Glomerular visceral epithelial cell (primary cell): ENCODE results near the gene PIKFYVE.

Experiments used
- DNase-seq: peaks from one replicate; pipeline ENCODE4 v3.0.0-alpha.2; 2016; ENCODE audit errors: extremely low spot score

PIKFYVE gene

GRCh38 chr2:208304695-208305094 lies 38.6 kb downstream of the PIKFYVE start:
- no peak for DNase-seq

- DNase-seq: no peak
Observed at GRCh38 chr2:208306291-208306690, 40.2 kb downstream of the PIKFYVE start.

- DNase-seq: no peak
Observed at GRCh38 chr2:208311321-208311720, 45.3 kb downstream of the PIKFYVE start.

GRCh38 chr2:208311954-208312353 lies 45.9 kb downstream of the PIKFYVE start:
- no peak for DNase-seq

DNA sequence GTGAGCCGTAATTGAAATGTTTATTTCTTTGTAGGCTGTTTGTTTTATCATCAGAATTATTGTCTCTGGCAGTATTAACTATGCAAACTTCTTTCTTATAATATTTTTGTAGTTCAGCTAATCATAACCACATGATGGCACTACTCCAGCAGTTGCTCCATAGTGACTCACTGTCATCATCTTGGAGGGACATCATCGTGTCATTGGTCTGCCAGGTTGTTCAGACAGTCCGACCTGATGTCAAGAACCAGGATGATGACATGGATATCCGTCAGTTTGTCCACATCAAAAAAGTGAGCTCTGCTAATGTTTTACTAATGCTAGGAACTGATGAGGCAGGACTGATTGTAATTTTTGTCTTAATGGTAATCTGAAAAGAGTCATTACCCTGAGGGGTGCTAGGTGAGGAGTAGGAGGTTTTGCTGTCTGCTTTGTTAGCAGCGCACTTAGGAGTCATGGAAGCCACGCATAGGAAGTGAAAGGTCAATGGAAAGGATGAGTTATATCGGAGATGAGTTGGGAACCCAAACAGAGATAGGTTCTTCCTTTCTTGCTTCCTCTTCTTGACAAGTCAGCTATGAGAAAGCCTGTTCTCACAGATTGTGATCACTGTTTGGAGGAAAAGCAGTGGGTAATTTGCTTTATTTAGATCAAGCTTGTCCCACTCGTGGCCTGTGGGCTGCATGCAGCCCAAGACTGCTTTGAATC lies 49.2 kb downstream of the PIKFYVE start:
- DNase-seq: no peak

GRCh38 chr2:208318127-208318526 lies 52.1 kb downstream of the PIKFYVE start:
- no peak for DNase-seq

GRCh38 chr2:208319391-208319790 lies 53.3 kb downstream of the PIKFYVE start:
- DNase-seq: peak; percentile 2

GRCh38 chr2:208320686-208321085 lies 54.6 kb downstream of the PIKFYVE start:
- DNase-seq: no peak

- no peak for DNase-seq
Observed at GRCh38 chr2:208326016-208326415, 60.0 kb downstream of the PIKFYVE start.

DNA sequence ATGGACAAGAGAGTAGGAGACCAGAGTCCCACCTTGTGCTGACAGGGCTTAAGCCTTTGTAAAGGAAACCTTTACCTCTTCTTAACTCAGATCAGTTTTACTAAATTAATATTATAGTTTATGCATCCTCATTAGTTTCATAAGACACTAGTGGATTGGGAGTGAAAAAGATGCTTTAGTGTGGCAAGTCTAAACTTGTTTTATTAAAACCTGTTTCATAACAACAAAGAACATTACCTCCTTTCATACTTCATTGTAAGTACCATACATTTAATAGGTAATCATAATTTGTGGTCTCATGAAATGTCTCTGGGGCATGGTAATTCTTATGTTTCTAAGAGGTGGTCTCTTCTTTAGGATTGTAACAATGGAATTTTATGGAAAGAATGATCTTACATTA lies 63.4 kb downstream of the PIKFYVE start:
- DNase-seq: no peak

DNA sequence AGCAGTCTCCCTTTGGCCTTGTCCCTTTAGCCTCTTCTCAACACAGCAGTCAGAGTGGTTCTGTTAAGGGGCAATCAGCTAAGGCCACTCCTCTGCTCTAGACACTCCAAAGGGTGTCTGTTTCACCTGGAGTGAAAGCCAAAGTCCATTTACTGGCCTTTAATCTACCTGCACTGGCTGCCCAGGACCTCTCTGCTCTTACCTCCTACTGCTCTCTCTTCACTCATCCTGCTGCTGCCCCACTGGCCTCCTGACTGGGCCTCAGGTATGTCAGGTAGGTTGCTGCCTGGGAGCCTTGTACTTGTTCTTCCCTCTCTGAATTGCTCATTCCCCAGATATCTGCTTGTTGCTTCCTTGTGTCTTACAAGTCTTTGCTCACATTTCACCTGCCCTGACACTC lies 68.2 kb downstream of the PIKFYVE start:
- DNase-seq: no peak

DNA sequence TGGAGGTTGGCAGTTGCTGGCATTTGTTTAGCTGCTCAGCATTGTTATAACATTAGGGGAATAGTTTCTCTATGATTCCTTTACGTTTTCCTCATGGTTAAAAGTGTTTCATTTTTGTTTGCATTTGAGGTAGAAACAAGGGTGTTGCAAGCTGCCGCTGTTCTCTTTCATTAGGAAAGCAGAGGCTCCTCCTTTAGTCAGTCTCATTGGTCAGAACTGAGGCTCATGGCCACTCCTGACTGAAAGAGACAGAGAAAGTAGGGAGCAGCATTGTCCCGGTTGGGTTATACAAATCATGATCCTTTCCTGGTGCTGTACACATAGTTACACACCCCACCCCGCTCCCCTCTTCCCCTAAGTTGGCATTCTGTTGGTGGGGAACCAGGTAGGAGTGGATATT lies 80.7 kb downstream of the PIKFYVE start:
- no peak for DNase-seq

GRCh38 chr2:208350610-208351009 lies 84.6 kb downstream of the PIKFYVE start:
- DNase-seq: no peak

GRCh38 chr2:208352644-208353567 lies 86.9 kb downstream of the PIKFYVE start:
- no peak for DNase-seq

DNA sequence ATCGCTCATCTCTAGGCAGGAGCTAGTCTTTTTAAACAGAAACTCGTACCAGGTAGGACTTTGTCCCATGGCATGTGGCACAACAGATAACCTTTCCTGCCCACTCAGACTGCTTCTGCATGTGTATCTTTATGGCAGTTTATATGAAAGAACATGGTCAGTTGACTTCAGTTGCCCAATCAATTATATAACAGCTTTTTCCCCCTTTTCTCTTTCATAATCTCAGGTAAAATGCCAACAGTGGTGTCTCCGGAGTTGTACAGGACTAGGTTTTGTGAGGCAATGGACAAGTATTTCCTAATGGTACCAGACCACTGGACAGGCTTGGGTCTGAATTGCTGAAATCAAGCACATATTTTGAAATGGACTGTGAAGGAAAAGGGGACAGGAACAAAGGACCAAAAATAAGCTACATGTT lies 88.9 kb downstream of the PIKFYVE start:
- no peak for DNase-seq

DNA sequence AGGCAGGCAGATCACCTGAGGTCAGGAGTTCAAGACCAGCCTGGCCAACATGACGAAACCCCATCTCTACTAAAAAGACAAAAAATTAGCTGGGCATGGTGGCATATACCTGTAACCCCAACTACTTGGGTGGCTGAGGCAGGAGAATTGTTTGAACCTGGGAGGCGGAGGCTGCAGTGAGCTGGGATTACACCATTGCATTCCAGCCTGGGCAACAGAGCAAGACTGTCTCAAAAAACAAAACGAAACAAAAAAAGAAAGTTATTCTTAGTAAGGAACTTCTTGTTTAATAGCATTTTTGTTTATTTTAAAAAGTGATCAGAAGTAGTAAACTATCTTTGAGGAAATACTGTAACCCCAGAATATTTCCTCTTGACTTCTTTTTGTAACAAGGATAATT lies 90.4 kb downstream of the PIKFYVE start:
- peak; percentile 18 for DNase-seq

DNA sequence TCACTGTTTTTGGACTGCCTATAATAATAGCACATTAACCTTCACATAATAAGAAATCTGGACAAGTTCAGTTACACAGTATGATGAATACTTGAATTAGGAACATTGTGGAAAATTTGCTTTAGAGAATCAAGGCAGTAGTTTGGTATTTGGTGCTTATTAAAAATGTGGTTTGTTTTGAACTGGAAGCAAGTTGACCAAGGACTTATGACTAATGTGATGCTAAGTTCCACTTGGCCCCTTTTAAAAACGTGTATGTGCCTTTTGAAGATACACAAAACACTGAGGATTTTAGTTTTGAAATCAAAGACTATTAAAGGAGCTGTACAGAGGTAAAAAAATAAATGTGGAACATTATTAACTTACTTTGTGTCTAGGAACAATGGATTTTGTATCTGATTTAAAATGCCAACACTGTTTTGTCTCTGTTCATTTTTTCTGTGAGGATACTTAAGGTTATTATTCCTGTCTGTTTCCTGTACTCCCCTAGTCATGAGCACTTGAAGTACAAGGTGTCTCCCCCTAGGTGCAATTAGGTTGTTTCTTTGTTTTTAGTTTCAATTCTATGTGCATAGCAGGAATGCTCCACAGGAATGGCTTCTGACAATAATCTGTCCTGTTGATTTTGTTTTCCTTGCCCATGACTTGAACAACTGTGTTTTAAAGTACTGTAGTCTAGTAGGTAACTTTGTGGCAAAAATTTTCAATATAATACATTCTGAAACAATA lies 91.0 kb downstream of the PIKFYVE start:
- no peak for DNase-seq

DNA sequence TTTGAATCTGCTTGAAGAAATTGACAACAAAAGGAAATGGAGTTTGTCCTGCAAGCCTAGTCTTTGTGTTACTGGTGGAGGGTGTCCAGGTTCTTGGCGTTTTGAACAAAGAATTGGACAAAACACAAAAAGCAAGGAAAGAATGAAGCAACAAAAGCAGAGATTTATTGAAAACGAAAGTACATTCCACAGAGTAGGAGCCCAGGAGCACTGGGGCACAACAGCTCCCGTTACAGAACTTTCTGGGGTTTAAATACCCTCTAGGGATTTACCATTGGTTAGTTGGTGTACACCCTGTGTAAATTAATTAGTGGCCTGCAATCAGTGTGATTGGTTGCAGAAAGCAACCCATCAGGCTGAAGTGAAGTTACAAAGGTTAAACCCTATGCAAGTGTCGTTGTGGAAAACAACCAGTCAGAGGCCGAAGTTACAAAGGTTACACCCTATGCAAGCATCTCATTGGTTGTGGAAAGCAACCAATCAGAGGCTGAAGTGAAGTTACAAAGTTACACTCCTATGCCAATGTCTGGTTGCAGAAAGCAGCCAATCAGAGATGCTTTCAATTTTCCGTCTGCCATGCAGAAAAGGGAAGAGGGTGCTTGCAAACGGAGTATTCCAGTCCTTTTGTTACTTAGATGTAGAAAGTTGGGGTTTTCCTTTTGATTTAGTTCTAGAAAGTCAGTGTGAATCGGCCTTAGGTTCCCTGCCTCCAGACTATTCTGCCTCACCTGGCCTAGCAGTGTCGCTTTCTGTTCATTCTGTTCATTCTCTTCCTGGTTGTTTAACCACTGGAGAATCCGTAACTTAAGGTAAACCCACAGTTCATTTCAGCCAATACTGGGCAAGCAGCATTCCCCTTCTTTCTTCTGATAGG lies 92.9 kb downstream of the PIKFYVE start:
- DNase-seq: no peak

DNA sequence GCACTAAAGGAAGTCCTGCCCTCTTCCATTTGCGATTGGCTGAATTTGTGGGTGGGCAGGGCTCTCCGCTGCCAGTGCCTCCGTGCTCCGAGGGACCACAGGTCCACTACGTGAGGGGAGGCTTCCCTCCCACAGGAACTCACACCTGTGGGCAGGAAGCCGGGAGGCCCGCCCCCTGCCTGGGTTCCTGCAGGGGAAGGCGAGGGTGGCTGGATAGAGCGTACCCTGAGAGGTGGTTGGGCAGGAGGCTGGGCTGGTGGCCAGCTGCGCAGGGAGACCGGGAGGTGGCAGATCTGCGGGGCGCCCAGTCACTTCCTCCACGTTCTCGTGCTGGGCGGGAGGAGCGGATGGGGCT lies 93.6 kb downstream of the PIKFYVE start:
- DNase-seq: no peak

DNA sequence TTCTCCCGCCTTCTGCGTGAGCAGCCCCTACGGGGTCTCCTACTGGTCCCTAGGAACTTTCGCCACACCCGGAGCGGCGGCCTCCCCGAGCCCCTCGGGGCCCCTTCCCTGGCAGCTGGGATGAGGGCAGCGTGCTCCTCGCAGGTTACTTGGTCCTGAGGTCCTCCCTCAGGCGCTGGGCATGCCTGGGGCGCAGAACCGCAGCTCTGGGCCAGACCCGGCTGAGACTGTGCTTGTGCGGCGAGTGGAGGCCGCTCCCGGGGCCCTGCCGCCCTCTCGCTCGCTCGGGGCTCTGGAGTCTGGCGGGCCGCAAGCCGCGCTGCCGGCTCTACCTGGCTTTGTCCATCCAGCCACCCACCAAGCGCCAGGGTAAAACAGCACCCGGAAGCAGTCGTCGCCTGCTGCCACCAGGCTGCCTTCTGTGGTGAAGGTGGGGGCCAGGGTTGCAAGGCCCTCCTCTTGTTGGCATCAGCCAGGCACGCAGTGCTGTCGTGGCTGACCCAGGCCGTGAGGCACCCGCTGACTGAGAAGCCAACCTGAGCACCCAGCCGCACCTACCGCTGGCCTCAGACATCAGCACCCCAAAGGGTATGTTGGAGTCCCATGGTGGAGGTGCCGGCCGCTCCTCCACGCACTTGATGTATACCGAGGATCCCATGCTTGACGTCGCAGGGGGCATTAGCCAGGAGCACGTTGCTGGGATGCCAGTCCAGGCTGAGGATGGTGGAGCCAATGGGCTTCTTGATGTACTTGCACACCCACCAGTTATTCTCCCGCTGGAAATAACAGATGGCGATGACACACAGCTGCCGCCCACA lies 94.4 kb downstream of the PIKFYVE start:
- no peak for DNase-seq

DNA sequence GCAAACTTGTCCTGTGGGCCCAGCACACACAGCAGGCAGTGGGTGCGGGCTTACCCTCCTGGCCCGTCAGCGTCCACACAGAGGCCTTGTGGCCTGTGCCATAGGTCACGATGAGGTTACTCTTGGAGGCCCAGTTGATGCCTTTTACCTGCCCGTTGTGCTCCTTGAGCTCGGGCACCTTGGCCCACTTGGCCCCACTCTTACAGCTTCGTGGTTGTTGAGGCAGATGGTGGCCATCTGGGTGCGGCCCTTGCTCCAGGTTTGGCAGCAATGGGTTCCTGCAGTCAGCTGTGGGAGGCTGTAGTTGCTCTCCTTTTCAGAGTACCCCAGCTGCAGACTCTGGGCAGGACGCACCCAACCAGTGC lies 95.0 kb downstream of the PIKFYVE start:
- DNase-seq: no peak
